OCI-LY1 (cell line): Measurements from ENCODE around the gene TMEM100.

Source experiments
- EZH2 ChIP-seq: fragments of 200-600 bp; sonication (generic), shearing (Covaris generic); IDR thresholded peaks from 2 replicates; pipeline ENCODE4 v1.8.0; 2017; ENCODE audit warnings: borderline replicate concordance, mixed run types, mild to moderate bottlenecking, antibody characterized with exemption, low read length, moderate library complexity, mixed read lengths
- TF ChIP-seq, protein P1 (sequence below): fragments of 200-600 bp; sonication (generic), shearing (Covaris generic); IDR thresholded peaks from 2 replicates; pipeline ENCODE4 v1.5.1; 2017; ENCODE audit warnings: mild to moderate bottlenecking, antibody characterized with exemption, low read length, moderate library complexity, mixed read lengths

DNA sequence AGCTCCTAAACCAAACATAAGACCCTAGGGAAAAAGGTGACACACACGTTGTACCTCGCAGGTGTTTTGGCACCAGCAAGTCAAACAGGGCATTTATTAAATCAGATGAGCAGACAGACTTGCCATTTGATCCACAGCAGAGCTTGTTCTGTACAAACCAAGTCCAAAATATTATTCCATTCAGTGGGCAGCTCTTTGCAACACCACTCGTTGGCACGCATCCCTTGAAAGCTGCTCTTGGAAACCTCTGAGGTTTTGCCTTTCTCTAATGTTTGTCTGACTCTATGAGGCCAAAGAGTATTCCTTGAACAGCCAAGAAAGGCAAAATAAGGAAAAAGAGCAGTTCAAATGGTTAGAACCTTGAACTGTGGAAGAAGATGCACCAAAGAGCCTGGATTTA lies 12.7 kb downstream of the TMEM100 start:
- TF ChIP-seq, protein P1, sequence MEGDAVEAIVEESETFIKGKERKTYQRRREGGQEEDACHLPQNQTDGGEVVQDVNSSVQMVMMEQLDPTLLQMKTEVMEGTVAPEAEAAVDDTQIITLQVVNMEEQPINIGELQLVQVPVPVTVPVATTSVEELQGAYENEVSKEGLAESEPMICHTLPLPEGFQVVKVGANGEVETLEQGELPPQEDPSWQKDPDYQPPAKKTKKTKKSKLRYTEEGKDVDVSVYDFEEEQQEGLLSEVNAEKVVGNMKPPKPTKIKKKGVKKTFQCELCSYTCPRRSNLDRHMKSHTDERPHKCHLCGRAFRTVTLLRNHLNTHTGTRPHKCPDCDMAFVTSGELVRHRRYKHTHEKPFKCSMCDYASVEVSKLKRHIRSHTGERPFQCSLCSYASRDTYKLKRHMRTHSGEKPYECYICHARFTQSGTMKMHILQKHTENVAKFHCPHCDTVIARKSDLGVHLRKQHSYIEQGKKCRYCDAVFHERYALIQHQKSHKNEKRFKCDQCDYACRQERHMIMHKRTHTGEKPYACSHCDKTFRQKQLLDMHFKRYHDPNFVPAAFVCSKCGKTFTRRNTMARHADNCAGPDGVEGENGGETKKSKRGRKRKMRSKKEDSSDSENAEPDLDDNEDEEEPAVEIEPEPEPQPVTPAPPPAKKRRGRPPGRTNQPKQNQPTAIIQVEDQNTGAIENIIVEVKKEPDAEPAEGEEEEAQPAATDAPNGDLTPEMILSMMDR: no peak
- TF ChIP-seq EZH2: no peak
